ENCODE results near the gene CORO1C. TPM values are rescaled to one million over a fixed set of nuclear protein-coding genes. Genes with fewer than 3 reads are reported as not detected.

Gene CORO1C
- polyA plus RNA-seq, 1 donor = 68.7 TPM

GRCh38 chr12:108597559-108598471 lies 133.5 kb downstream of the CORO1C start, which contains the start of gene TMEM119:
Gene TMEM119 (minus strand): TSS chr12:108598084. CDS start chr12:108592383, 5,701 bp downstream.
- DNase-seq = peak; percentile 75

- DNase-seq = no peak
Observed at GRCh38 chr12:108596854-108597558, 134.3 kb downstream of the CORO1C start.

GRCh38 chr12:108595711-108596647 lies 135.3 kb downstream of the CORO1C start:
- DNase-seq = no peak

Other genes starting within 250 kb of the CORO1C start
- 1.6 TPM for gene FICD, start 216.2 kb downstream of the CORO1C start, polyA plus RNA-seq (ENCODE audit: insufficient read length)
- gene SART3, start 170.3 kb downstream of the CORO1C start, polyA plus RNA-seq (ENCODE audit: insufficient read length) = 33.8 TPM
- gene ISCU, start 168.9 kb downstream of the CORO1C start, polyA plus RNA-seq (ENCODE audit: insufficient read length) = 83.7 TPM
- gene TMEM119, start 133.4 kb downstream of the CORO1C start, polyA plus RNA-seq (ENCODE audit: insufficient read length) = 30.1 TPM
- 5.2 TPM for gene SELPLG, start 97.6 kb downstream of the CORO1C start, polyA plus RNA-seq (ENCODE audit: insufficient read length)
- gene SSH1, start 126.1 kb upstream of the CORO1C start, polyA plus RNA-seq (ENCODE audit: insufficient read length) = 22.4 TPM
- not detected for gene DAO, start 148.6 kb upstream of the CORO1C start, polyA plus RNA-seq (ENCODE audit: insufficient read length)

Data from hindlimb muscle (tissue), 1 donor.